ENCODE data around the gene GUCY1B1.

GUCY1B1 gene

GRCh38 chr4:155773196-155773800, 14.5 kb downstream of the GUCY1B1 start:
- TF ChIP-seq CTCF (IDR thresholded peaks at IDR 0.05), result peak; percentile 24; the same call in 1 of the 2 replicates

- TF ChIP-seq CTCF (IDR thresholded peaks at IDR 0.05), result no peak
These were observed 15.2 kb downstream of the GUCY1B1 start for GRCh38 chr4:155774033-155774432.

GRCh38 chr4:155777971-155778735, 19.3 kb downstream of the GUCY1B1 start:
- TF ChIP-seq CTCF (IDR thresholded peaks at IDR 0.05), result no peak

GRCh38 chr4:155780775-155781174, 22.0 kb downstream of the GUCY1B1 start:
- TF ChIP-seq CTCF (IDR thresholded peaks at IDR 0.05), result no peak

- TF ChIP-seq CTCF (IDR thresholded peaks at IDR 0.05), result no peak
These were observed 22.5 kb downstream of the GUCY1B1 start for GRCh38 chr4:155781249-155781831.

GRCh38 chr4:155784637-155785036, 25.8 kb downstream of the GUCY1B1 start:
- TF ChIP-seq CTCF (IDR thresholded peaks at IDR 0.05), result no peak

GRCh38 chr4:155785828-155786227, 27.0 kb downstream of the GUCY1B1 start:
- TF ChIP-seq CTCF (IDR thresholded peaks at IDR 0.05), result no peak
